Ovary (tissue), 9 donors: ENCODE results near the gene YAP1. TPM values are rescaled to one million over a fixed set of nuclear protein-coding genes. Genes with fewer than 3 reads are reported as not detected.
"Not testable (repeated sequence)": the region's sequence is repeated elsewhere in the genome, so short reads cannot be mapped to it uniquely, and the experiment has no call there.

ENCODE experiments used
- DNase-seq, 5 donors: peaks; one replicate each; pipeline ENCODE4 v3.0.0-alpha.2; 2019 to 2020
- H3K27ac ChIP-seq, 2 donors: fragments of 200-600 bp; one replicate each; pipeline versions ENCODE4 v1.5.1 to v1.8.0; 2019 to 2022
- H3K27me3 ChIP-seq: fragments of 200-600 bp; one replicate; pipeline ENCODE4 v1.8.0; 2022
- H3K36me3 ChIP-seq: fragments of 200-600 bp; sonication (generic); one replicate; pipeline ENCODE4 v1.5.1; 2019
- H3K4me1 ChIP-seq: one replicate; pipeline ENCODE4 v1.8.1; 2013; ENCODE audit warnings: mild to moderate bottlenecking, moderate library complexity; ENCODE audit not compliant: insufficient read depth
- H3K4me3 ChIP-seq: fragments of 200-600 bp; sonication (generic); one replicate; pipeline ENCODE4 v1.5.1; 2017
- H3K9me3 ChIP-seq, 2 donors: fragments of 200-600 bp in 1 of 2; sonication (generic) in 1 of 2; one replicate each; pipeline versions ENCODE4 v1.5.1 to v1.8.1; 2013 to 2019; ENCODE audit warnings: mild to moderate bottlenecking in 1 of 2, moderate library complexity in 1 of 2
- CTCF ChIP-seq, 3 donors: fragments of 450-650 bp in 2 of 3; fragments of 200-600 bp in 1 of 3; IDR thresholded peaks; one replicate each; pipeline versions ENCODE4 v1.5.1 to v1.8.0; 2016 to 2022; ENCODE audit warnings: antibody characterized with exemption in 3 of 3, mild to moderate bottlenecking in 1 of 3
- EP300 ChIP-seq: sonication (generic); formaldehyde crosslinking; IDR thresholded peaks from one replicate; pipeline ENCODE4 v1.6.1; 2017; ENCODE audit warnings: antibody characterized with exemption
- POLR2A ChIP-seq: fragments of 450-650 bp; IDR thresholded peaks from one replicate; pipeline ENCODE4 v1.6.1; 2017; ENCODE audit warnings: antibody characterized with exemption, mild to moderate bottlenecking, moderate library complexity
- WGBS, 3 donors: extraction: QIAGEN DNeasy Blood & Tissue Kit in 1 of 3; methylation state at CpG; one replicate each; pipeline versions ENCODE4 v1.1.5 to v1.1.7; 2013 to 2017; 5-methylcytosine and 5-hydroxymethylcytosine counted together
- intact Hi-C, 4 donors: fragments of 100-400 bp; cut with DNase I; formaldehyde crosslinking; loops; one replicate each; pipeline versions ENCODE4 v1.11.0 to v1.15.1; 2022 to 2023
- polyA plus RNA-seq, 2 donors: library from polyadenylated mRNA; stranded (reverse); fragments of 200-250 nt in 1 of 2; fragments of 350-450 nt in 1 of 2; fragmentation: Illumina TruSeq in 1 of 2; extraction: RNeasy Lipid Tissue Mini Kit (QIAGEN cat#74804) in 1 of 2; gene quantifications; one replicate each; pipeline ENCODE4 v1.2.3, GENCODE V29; 2013 to 2014
- total RNA-seq, 7 donors: library from RNA; depleted of rRNA in 2 of 7; stranded (reverse); fragments of >200 nt in 2 of 7; fragmentation: NEBNext Ultra II Directional in 3 of 7; extraction: Animal tissue kit (Norgen Biotek cat#: 25700) in 3 of 7; gene quantifications; one replicate each; pipeline versions ENCODE4 v1.1.0 to v1.2.4, GENCODE V29; 2016 to 2023
- donor health status: DM: no; HTN: no; CAD: no; lungs with moderate emphysema.
- donor health status: DM: no; HTN: no; CAD: no.
- donor health status: Bipolar disorder and iron deficiency.
- donor health status: DM: yes; HTN: yes; CAD: no.
- donor health status: DM: no; HTN: no; CAD: no.
- donor health status: DM: yes; HTN: yes; CAD: no.

Gene YAP1
- total and polyA plus RNA-seq, 9 donors, result 70.3 to 184 (median 147) TPM

- TF ChIP-seq EP300, result no peak
- no peak for TF ChIP-seq CTCF (IDR thresholded peaks at IDR 0.05)
- no peak for TF ChIP-seq POLR2A
- H3K27ac ChIP-seq, result no peak overlapping the region
Measured at GRCh38 chr11:102263379-102264003, 153.2 kb downstream of the YAP1 start.

GRCh38 chr11:102264704-102265103 lies 154.5 kb downstream of the YAP1 start:
- not testable (repeated sequence) for DNase-seq, H3K9me3 ChIP-seq, H3K4me1 ChIP-seq, H3K27ac ChIP-seq, H3K4me3 ChIP-seq, H3K36me3 ChIP-seq, H3K27me3 ChIP-seq
- 93 to 97% (median 97%) methylated on average over 5 of the region's 5 CpGs for WGBS, 3 donors
- intact Hi-C loops, result loop anchor here in 3 of 4 donors (10.0 kb wide), 2 partner anchors 150 to 210 kb away; partner anchors contain the start of gene YAP1 (in 2 of the 3)

More at GRCh38 chr11:102263379-102264003, 153.2 kb downstream of the YAP1 start:
- intact Hi-C loops, result loop anchor here in 3 of 4 donors (10.0 kb wide), 2 partner anchors 149 to 209 kb away; partner anchors contain the start of gene YAP1 (in 2 of the 3)
- Histone ChIP-seq H3K4me1 (no peaks in the 10 kb centered on the region), H3K4me3 (no peak overlapping the region), H3K9me3 (no peaks in the 10 kb centered on the region), H3K27me3 (no peaks in the 10 kb centered on the region), H3K36me3 (no peaks in the 10 kb centered on the region)
- DNase-seq, result no peak
- 95 to 98% (median 97%) methylated on average over 3 of the region's 3 CpGs for WGBS, 3 donors

GRCh38 chr11:102266099-102266498 lies 155.9 kb downstream of the YAP1 start:
- no peak overlapping the region for H3K4me3 ChIP-seq
- H3K9me3 ChIP-seq, result no peaks in the 10 kb centered on the region
- H3K27ac ChIP-seq, result no peak overlapping the region
- intact Hi-C loops, result loop anchor here in 3 of 4 donors (10.0 kb wide), 2 partner anchors 151 to 211 kb away; partner anchors contain the start of gene YAP1 (in 2 of the 3)
- no peak for DNase-seq
- TF ChIP-seq EP300 (no peak), CTCF (IDR thresholded peaks at IDR 0.05) (no peak), POLR2A (no peak)
- no peaks in the 10 kb centered on the region for H3K36me3 ChIP-seq
- H3K4me1 ChIP-seq, result no peaks in the 10 kb centered on the region
- WGBS, 3 donors, result 81 to 88% (median 84%) methylated on average over 1 of the region's 1 CpG
- no peaks in the 10 kb centered on the region for H3K27me3 ChIP-seq

- intact Hi-C loops, result loop anchor here in 3 of 4 donors (10.0 kb wide), 2 partner anchors 153 to 213 kb away; partner anchors contain the start of gene YAP1 (in 2 of the 3)
- Histone ChIP-seq H3K27ac (no peak overlapping the region), H3K4me3 (no peak overlapping the region), H3K4me1 (no peaks in the 10 kb centered on the region), H3K36me3 (no peaks in the 10 kb centered on the region), H3K27me3 (no peaks in the 10 kb centered on the region), H3K9me3 (no peaks in the 10 kb centered on the region)
- 38 to 51% (median 45%) methylated on average over 5 of the region's 5 CpGs for WGBS, 3 donors
- TF ChIP-seq POLR2A (no peak), CTCF (IDR thresholded peaks at IDR 0.05) (no peak)
- no peak for DNase-seq
Measured at GRCh38 chr11:102267609-102268008, 157.4 kb downstream of the YAP1 start.
